ENCODE data around the gene ICAM1. TPM values are rescaled to one million over a fixed set of nuclear protein-coding genes. Genes with fewer than 3 reads are reported as not detected.
"Not testable (repeated sequence)": the region's sequence is repeated elsewhere in the genome, so short reads cannot be mapped to it uniquely, and the experiment has no call there.

ICAM1 gene
- total and polyA plus RNA-seq, 4 donors, result 88.4 to 391 (median 185) TPM

DNA sequence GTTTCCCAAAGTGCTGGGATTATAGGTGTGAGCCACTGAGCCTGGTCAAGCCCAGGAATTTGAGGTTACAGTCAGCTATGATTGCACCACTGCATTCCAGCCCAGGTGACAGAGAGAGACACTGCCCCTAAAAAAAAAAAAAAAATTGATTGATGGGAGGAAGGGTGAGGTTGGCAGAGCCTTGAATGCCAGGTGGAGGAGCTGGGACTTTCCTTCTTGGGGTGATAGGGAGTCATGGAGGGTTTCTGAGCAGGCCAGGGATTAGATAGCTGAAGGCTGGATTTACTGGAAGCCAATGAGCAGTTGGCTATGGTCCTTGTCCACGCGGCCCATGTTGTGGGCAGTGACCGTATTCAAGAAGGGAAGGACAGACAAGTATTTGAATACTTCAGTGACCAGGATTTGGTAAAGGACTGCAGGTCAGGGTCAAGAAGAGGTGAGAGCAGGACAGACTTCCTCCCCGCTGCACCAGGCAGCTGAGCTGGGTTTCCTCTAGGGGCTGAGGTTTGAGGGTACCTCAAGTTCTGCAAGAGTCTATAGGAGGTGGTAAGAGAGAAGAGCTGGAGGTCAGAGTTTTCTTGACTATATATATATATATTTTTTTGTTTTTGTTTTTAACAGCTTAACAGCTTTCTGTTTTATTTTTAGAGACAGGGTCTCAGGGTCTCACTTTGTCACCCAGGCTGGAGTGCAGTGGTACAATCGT lies 9.0 kb downstream of the ICAM1 start:
- peaks cover 0 to 44% (median 0%) of the 10 kb centered on the region in 4 donors for H3K36me3 ChIP-seq (ENCODE audit: control insufficient read depth in 4 of 4, insufficient read depth in 4 of 4, low read length in 4 of 4)
- TF ChIP-seq, protein P1, sequence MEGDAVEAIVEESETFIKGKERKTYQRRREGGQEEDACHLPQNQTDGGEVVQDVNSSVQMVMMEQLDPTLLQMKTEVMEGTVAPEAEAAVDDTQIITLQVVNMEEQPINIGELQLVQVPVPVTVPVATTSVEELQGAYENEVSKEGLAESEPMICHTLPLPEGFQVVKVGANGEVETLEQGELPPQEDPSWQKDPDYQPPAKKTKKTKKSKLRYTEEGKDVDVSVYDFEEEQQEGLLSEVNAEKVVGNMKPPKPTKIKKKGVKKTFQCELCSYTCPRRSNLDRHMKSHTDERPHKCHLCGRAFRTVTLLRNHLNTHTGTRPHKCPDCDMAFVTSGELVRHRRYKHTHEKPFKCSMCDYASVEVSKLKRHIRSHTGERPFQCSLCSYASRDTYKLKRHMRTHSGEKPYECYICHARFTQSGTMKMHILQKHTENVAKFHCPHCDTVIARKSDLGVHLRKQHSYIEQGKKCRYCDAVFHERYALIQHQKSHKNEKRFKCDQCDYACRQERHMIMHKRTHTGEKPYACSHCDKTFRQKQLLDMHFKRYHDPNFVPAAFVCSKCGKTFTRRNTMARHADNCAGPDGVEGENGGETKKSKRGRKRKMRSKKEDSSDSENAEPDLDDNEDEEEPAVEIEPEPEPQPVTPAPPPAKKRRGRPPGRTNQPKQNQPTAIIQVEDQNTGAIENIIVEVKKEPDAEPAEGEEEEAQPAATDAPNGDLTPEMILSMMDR (IDR thresholded peaks at IDR 0.05; ENCODE audit: control extremely low read depth, extremely low read depth), result no peak
- DNase-seq (no peak), ATAC-seq (ENCODE audit: insufficient read depth, low FRiP score) (no peak)
- no peak overlapping the region for H3K4me3 ChIP-seq
- WGBS, 2 donors, result 54 to 56% methylated on average over 5 of the region's 5 CpGs
- H3K9ac ChIP-seq (ENCODE audit: insufficient read depth in 1 of 2, low read length in 2 of 2), result no peak overlapping the region
- H3K4me1 ChIP-seq (ENCODE audit: control insufficient read depth in 5 of 5, insufficient read depth in 5 of 5, low read length in 5 of 5), result peaks cover 0 to 9% (median 3%) of the 10 kb centered on the region in 5 donors
- peak overlapping the region in 1 of 2 donors; percentile 21 for H3K27ac ChIP-seq (ENCODE audit: low read depth in 1 of 2, low read length in 1 of 2)
- H3K9me3 ChIP-seq (ENCODE audit: control insufficient read depth in 4 of 4, insufficient read depth in 3 of 4, low read length in 3 of 4), result no peaks in the 10 kb centered on the region
- H3K27me3 ChIP-seq (ENCODE audit: control insufficient read depth in 3 of 3, insufficient read depth in 3 of 3, low read length in 2 of 3), result no peaks in the 10 kb centered on the region

DNA sequence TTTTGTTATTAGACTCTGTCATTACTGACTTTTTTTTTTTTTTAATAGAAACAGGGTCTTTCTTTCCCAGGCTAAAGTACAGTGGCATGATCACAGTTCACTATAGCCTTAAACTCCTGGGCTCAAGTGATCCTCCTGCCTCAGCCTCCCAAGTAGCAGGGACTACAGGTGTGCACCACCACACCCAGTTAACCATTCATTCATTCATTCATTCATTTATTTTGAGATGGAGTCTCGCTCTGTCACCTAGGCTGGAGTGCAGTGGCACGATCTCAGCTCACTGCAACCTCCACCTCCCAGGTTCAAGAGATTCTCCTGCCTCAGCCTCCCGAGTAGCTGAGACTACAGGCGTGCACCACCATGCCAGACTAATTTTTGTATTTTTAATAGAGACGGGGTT lies 11.1 kb downstream of the ICAM1 start:
- H3K27me3 ChIP-seq (ENCODE audit: control insufficient read depth in 3 of 3, insufficient read depth in 3 of 3, low read length in 2 of 3); H3K4me3 ChIP-seq; H3K9ac ChIP-seq (ENCODE audit: insufficient read depth in 1 of 2, low read length in 2 of 2); H3K27ac ChIP-seq (ENCODE audit: low read depth in 1 of 2, low read length in 1 of 2); DNase-seq; H3K9me3 ChIP-seq (ENCODE audit: control insufficient read depth in 4 of 4, insufficient read depth in 3 of 4, low read length in 3 of 4); ATAC-seq (ENCODE audit: insufficient read depth, low FRiP score): not testable (repeated sequence)
- H3K36me3 ChIP-seq (ENCODE audit: control insufficient read depth in 4 of 4, insufficient read depth in 4 of 4, low read length in 4 of 4), result peaks cover 0 to 52% (median 0%) of the 10 kb centered on the region in 4 donors
- WGBS, 2 donors, result 89 to 93% methylated on average over 5 of the region's 5 CpGs
- H3K4me1 ChIP-seq (ENCODE audit: control insufficient read depth in 5 of 5, insufficient read depth in 5 of 5, low read length in 5 of 5), result peaks cover 0 to 22% (median 14%) of the 10 kb centered on the region in 5 donors

DNA sequence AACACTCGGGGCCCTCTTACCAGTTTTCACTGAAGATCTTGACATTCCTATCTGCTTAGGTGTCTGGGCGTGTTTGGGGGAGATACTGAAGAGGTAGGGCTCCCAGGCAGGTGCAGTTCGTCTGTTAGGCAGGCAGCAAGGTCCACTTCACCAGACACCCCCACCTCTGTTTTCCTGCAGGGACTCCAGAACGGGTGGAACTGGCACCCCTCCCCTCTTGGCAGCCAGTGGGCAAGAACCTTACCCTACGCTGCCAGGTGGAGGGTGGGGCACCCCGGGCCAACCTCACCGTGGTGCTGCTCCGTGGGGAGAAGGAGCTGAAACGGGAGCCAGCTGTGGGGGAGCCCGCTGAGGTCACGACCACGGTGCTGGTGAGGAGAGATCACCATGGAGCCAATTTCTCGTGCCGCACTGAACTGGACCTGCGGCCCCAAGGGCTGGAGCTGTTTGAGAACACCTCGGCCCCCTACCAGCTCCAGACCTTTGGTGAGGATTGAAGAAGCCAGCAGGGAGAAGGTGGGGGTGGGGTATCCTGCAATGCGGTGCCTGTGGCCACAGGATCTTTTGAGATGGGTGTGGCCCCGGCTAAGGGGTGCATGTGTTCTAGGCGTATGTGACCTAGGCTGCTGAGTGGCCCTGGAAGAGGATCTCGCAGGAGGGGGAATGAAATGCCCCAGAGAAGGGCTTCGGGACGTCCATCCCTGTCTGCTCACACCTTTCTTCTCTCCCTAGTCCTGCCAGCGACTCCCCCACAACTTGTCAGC lies 12.6 kb downstream of the ICAM1 start:
- DNase-seq, result peak in 2 of 3 donors; percentile 37 to 46
- H3K4me3 ChIP-seq, result no peak overlapping the region
- ATAC-seq (ENCODE audit: insufficient read depth, low FRiP score), result no peak
- no peaks in the 10 kb centered on the region for H3K9me3 ChIP-seq (ENCODE audit: control insufficient read depth in 4 of 4, insufficient read depth in 3 of 4, low read length in 3 of 4)
- WGBS, 2 donors, result 73 to 80% methylated on average over 23 of the region's 23 CpGs
- no peaks in the 10 kb centered on the region for H3K27me3 ChIP-seq (ENCODE audit: control insufficient read depth in 3 of 3, insufficient read depth in 3 of 3, low read length in 2 of 3)
- H3K4me1 ChIP-seq (ENCODE audit: control insufficient read depth in 5 of 5, insufficient read depth in 5 of 5, low read length in 5 of 5), result peaks cover 0 to 35% (median 22%) of the 10 kb centered on the region in 5 donors
- H3K36me3 ChIP-seq (ENCODE audit: control insufficient read depth in 4 of 4, insufficient read depth in 4 of 4, low read length in 4 of 4), result peaks cover 0 to 42% (median 0%) of the 10 kb centered on the region in 4 donors
- peak overlapping the region in 1 of 2 donors; percentile 84 for H3K27ac ChIP-seq (ENCODE audit: low read depth in 1 of 2, low read length in 1 of 2)
- TF ChIP-seq, protein P1 (IDR thresholded peaks at IDR 0.05; ENCODE audit: control extremely low read depth, extremely low read depth), result no peak
- H3K9ac ChIP-seq (ENCODE audit: insufficient read depth in 1 of 2, low read length in 2 of 2), result no peak overlapping the region
